IMR-90 (cell line): ENCODE measurements around the gene LAMA5. TPM values are rescaled to one million over a fixed set of nuclear protein-coding genes. Genes with fewer than 3 reads are reported as not detected.

Experiments
- ATAC-seq: fragments of 200-7000 bp; cut with Tn5 transposase; 2 replicates; pipeline ENCODE4 v1.9.1; 2020; ENCODE audit warnings: low read depth, mild to moderate bottlenecking, moderate library complexity
- Bru-seq: library from RNA; stranded (reverse); fragments of 400-500 nt; gene quantifications from one replicate; lab custom pipeline; 2021; lab: Mats Ljungman, UMichigan
- BruChase-seq, 2 experiments: library from RNA; stranded (reverse); fragments of 400-500 nt; gene quantifications; one replicate each; lab custom pipeline; 2021; lab: Mats Ljungman, UMichigan
- BruUV-seq: library from RNA; stranded (reverse); fragments of 400-500 nt; replicated peaks from 2 replicates; lab custom pipeline; 2021; lab: Mats Ljungman, UMichigan
- CTCF ChIA-PET: fragments of 300-600 bp; formaldehyde crosslinking; extraction: SDS; loops from one replicate; lab custom pipeline; 2021; ENCODE audit warnings: antibody characterized with exemption; lab: Yijun Ruan, JAX
- POLR2A ChIA-PET: fragments of 300-600 bp; sonication (Branson Sonifier 250); formaldehyde crosslinking; loops from one replicate; lab custom pipeline; 2022; ENCODE audit warnings: antibody characterized with exemption; ENCODE audit not compliant: unreplicated experiment; lab: Charles Lee
- DNase-seq: peaks from one replicate; pipeline ENCODE4 v3.0.0; 2013
- H2AFZ ChIP-seq: replicated peaks from 2 replicates; pipeline ENCODE3; 2013; ENCODE audit warnings: low read length, mild to moderate bottlenecking; ENCODE audit not compliant: poor library complexity
- H2AK5ac ChIP-seq: 2 replicates; pipeline ENCODE4 v1.6.1; 2013; ENCODE audit warnings: low read depth, low read length, inconsistent platforms
- H2AK9ac ChIP-seq: replicated peaks from 2 replicates; pipeline ENCODE3; 2013; ENCODE audit warnings: mild to moderate bottlenecking, low read depth, low read length, moderate library complexity; ENCODE audit not compliant: poor library complexity
- H2BK120ac ChIP-seq: 2 replicates; pipeline ENCODE4 v1.6.1; 2013; ENCODE audit warnings: low read depth, low read length, inconsistent platforms
- H2BK15ac ChIP-seq: 3 replicates; pipeline ENCODE4 v1.6.1; 2013; ENCODE audit warnings: low read depth, low read length, inconsistent platforms
- H2BK20ac ChIP-seq: 2 replicates; pipeline ENCODE4 v1.6.1; 2013; ENCODE audit warnings: low read depth, mild to moderate bottlenecking, inconsistent platforms, low read length, moderate library complexity
- H2BK5ac ChIP-seq: 2 replicates; pipeline ENCODE4 v1.6.1; 2013; ENCODE audit warnings: mild to moderate bottlenecking, low read depth, low read length, inconsistent platforms; ENCODE audit not compliant: poor library complexity, severe bottlenecking
- H3K14ac ChIP-seq: replicated peaks from 2 replicates; pipeline ENCODE4 v1.6.1; 2013; ENCODE audit warnings: low read depth, low read length, inconsistent platforms
- H3K18ac ChIP-seq: 2 replicates; pipeline ENCODE4 v1.6.1; 2013; ENCODE audit warnings: low read depth, low read length, control low read depth
- H3K23ac ChIP-seq: 2 replicates; pipeline ENCODE4 v1.6.1; 2013; ENCODE audit warnings: low read depth, low read length, inconsistent platforms
- H3K27ac ChIP-seq: 2 replicates; pipeline ENCODE4 v1.5.1; 2013; ENCODE audit warnings: mild to moderate bottlenecking, control low read depth, low read length; ENCODE audit not compliant: insufficient read depth
- H3K27me3 ChIP-seq: 2 replicates; pipeline ENCODE4 v1.6.1; 2013; ENCODE audit warnings: low read length; ENCODE audit not compliant: control insufficient read depth, insufficient read depth
- H3K36me3 ChIP-seq: 2 replicates; pipeline ENCODE4 v1.6.1; 2013; ENCODE audit warnings: low read length, mixed read lengths; ENCODE audit not compliant: control insufficient read depth, insufficient read depth
- H3K4ac ChIP-seq: 2 replicates; pipeline ENCODE4 v1.6.1; 2013; ENCODE audit warnings: low read depth, low read length, inconsistent platforms
- H3K4me1 ChIP-seq: 2 replicates; pipeline ENCODE4 v1.6.1; 2013; ENCODE audit warnings: low read length, mixed read lengths; ENCODE audit not compliant: control insufficient read depth, insufficient read depth
- H3K4me2 ChIP-seq: 2 replicates; pipeline ENCODE4 v1.6.1; 2013; ENCODE audit warnings: low read depth, mild to moderate bottlenecking, control low read depth, low read length, moderate library complexity
- H3K4me3 ChIP-seq: 2 replicates; pipeline ENCODE4 v1.5.1; 2013; ENCODE audit warnings: low read depth, mild to moderate bottlenecking, control low read depth, low read length, moderate library complexity; ENCODE audit not compliant: insufficient read depth
- H3K56ac ChIP-seq: 2 replicates; pipeline ENCODE4 v1.6.1; 2013; ENCODE audit warnings: low read length, inconsistent platforms; ENCODE audit not compliant: insufficient read depth; ENCODE audit errors: extremely low read depth
- H3K79me1 ChIP-seq, 2 experiments: 2 replicates each; pipeline ENCODE4 v1.6.1; 2013; ENCODE audit warnings: low read length in 2 of 2, inconsistent platforms in 1 of 2, low read depth in 1 of 2
- H3K9ac ChIP-seq: 2 replicates; pipeline ENCODE4 v1.6.1; 2013; ENCODE audit warnings: low read depth, low read length, control low read depth
- H3K9me1 ChIP-seq: 2 replicates; pipeline ENCODE4 v1.6.1; 2013; ENCODE audit warnings: low read length, inconsistent platforms; ENCODE audit not compliant: insufficient read depth
- H3K9me3 ChIP-seq: 2 replicates; pipeline ENCODE4 v1.6.1; 2013; ENCODE audit warnings: low read length; ENCODE audit not compliant: control insufficient read depth, insufficient read depth
- H4K20me1 ChIP-seq: 2 replicates; pipeline ENCODE4 v1.6.1; 2013; ENCODE audit warnings: low read length, inconsistent platforms; ENCODE audit not compliant: insufficient read depth
- H4K5ac ChIP-seq: 2 replicates; pipeline ENCODE4 v1.6.1; 2013; ENCODE audit warnings: mild to moderate bottlenecking, low read depth, low read length, control low read depth
- H4K8ac ChIP-seq, 2 experiments: 2 replicates each; pipeline ENCODE4 v1.6.1; 2013; ENCODE audit warnings: low read depth in 2 of 2, low read length in 2 of 2, control low read depth in 1 of 2, inconsistent platforms in 1 of 2
- H4K91ac ChIP-seq: 2 replicates; pipeline ENCODE4 v1.6.1; 2013; ENCODE audit warnings: low read depth, low read length, inconsistent platforms; ENCODE audit not compliant: insufficient read depth
- BHLHE40 ChIP-seq: fragments of 150-350 bp; IDR thresholded peaks from 2 replicates; pipeline ENCODE4 v1.6.1; 2016; ENCODE audit warnings: mild to moderate bottlenecking, low read depth, low read length
- FOS ChIP-seq: fragments of 150-350 bp; IDR thresholded peaks from 2 replicates; pipeline ENCODE4 v1.6.1; 2016; ENCODE audit warnings: low read depth, low read length
- MAFK ChIP-seq: IDR thresholded peaks from 2 replicates; pipeline ENCODE4 v1.6.1; 2012; ENCODE audit warnings: low read depth, low read length, improper control_type of control experiment
- MAZ ChIP-seq: IDR thresholded peaks from 2 replicates; pipeline ENCODE4 v1.6.1; 2012; ENCODE audit warnings: low read depth, mild to moderate bottlenecking, low read length, improper control_type of control experiment, moderate library complexity, borderline replicate concordance
- POLR2A ChIP-seq: IDR thresholded peaks from 2 replicates; pipeline ENCODE4 v1.6.1; 2012; ENCODE audit warnings: mild to moderate bottlenecking, low read depth, low read length
- RFX5 ChIP-seq: IDR thresholded peaks from 2 replicates; pipeline ENCODE4 v1.8.0; 2012; ENCODE audit warnings: low read depth, mild to moderate bottlenecking, low read length, moderate library complexity
- WGBS, 2 experiments: methylation state at CpG; one replicate each; pipeline versions ENCODE4 v1.1.5 to v1.1.7; 2013; ENCODE audit warnings: missing lambda C conversion rate in 2 of 2; ENCODE audit not compliant: insufficient read length in 1 of 2; ENCODE audit errors: extremely low coverage in 2 of 2; 5-methylcytosine and 5-hydroxymethylcytosine counted together
- dilution Hi-C: fragments of 300-500 bp; cut with HindIII; formaldehyde crosslinking; loops from one replicate; pipeline ENCODE4 v1.14.3; 2018; ENCODE audit warnings: low sequenced_read_pairs; ENCODE audit not compliant: unreplicated experiment
- in situ Hi-C: fragments of 300-500 bp; cut with MboI; formaldehyde crosslinking; loops from 3 replicates; pipeline ENCODE4 v1.14.3; 2019; ENCODE audit warnings: low sequenced_read_pairs, inconsistent platforms, mixed read lengths
- intact Hi-C: fragments of 100-400 bp; cut with micrococcal nuclease; formaldehyde crosslinking; loops from 2 replicates; pipeline ENCODE4 v1.10.0; 2022
- long read RNA-seq: library from polyadenylated mRNA; unstranded; transcript quantifications from one replicate; pipeline ENCODE4 v2.0.0, GENCODE V29; 2021; ENCODE audit not compliant: unreplicated experiment
- polyA plus RNA-seq, 3 experiments: library from polyadenylated mRNA; depleted of rRNA; stranded (reverse); fragments of >200 nt; gene quantifications; 2 replicates each; pipeline ENCODE4 v1.2.3, GENCODE V29; 2012; ENCODE audit warnings: low replicate concordance in 1 of 3
- total RNA-seq: library from RNA; depleted of rRNA; stranded (reverse); fragments of >200 nt; gene quantifications from 2 replicates; pipeline ENCODE4 v1.2.3, GENCODE V29; 2012; rRNA removed
- TF ChIP-seq, protein P1 (sequence below): fragments of 150-350 bp; IDR thresholded peaks from 2 replicates; pipeline ENCODE4 v1.6.1; 2016; ENCODE audit warnings: low read depth, mild to moderate bottlenecking, low read length, moderate library complexity, borderline replicate concordance

LAMA5 gene, protein sequence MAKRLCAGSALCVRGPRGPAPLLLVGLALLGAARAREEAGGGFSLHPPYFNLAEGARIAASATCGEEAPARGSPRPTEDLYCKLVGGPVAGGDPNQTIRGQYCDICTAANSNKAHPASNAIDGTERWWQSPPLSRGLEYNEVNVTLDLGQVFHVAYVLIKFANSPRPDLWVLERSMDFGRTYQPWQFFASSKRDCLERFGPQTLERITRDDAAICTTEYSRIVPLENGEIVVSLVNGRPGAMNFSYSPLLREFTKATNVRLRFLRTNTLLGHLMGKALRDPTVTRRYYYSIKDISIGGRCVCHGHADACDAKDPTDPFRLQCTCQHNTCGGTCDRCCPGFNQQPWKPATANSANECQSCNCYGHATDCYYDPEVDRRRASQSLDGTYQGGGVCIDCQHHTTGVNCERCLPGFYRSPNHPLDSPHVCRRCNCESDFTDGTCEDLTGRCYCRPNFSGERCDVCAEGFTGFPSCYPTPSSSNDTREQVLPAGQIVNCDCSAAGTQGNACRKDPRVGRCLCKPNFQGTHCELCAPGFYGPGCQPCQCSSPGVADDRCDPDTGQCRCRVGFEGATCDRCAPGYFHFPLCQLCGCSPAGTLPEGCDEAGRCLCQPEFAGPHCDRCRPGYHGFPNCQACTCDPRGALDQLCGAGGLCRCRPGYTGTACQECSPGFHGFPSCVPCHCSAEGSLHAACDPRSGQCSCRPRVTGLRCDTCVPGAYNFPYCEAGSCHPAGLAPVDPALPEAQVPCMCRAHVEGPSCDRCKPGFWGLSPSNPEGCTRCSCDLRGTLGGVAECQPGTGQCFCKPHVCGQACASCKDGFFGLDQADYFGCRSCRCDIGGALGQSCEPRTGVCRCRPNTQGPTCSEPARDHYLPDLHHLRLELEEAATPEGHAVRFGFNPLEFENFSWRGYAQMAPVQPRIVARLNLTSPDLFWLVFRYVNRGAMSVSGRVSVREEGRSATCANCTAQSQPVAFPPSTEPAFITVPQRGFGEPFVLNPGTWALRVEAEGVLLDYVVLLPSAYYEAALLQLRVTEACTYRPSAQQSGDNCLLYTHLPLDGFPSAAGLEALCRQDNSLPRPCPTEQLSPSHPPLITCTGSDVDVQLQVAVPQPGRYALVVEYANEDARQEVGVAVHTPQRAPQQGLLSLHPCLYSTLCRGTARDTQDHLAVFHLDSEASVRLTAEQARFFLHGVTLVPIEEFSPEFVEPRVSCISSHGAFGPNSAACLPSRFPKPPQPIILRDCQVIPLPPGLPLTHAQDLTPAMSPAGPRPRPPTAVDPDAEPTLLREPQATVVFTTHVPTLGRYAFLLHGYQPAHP (N-terminal part only)
- total RNA-seq (0.56 and 0.90 TPM in 2 replicates), polyA plus RNA-seq (2012; rRNA removed) (7.3 and 11.4 TPM in 2 replicates), Bru-seq, nascent RNA (percentile 46 among the genes with signal in this experiment), BruChase-seq, experiment 1, labeled RNA remaining after a 6-hour chase (percentile 65 among the genes with signal in this experiment), BruChase-seq, experiment 2, labeled RNA remaining after a 2-hour chase (percentile 65 among the genes with signal in this experiment)
- 15.0 and 17.8 TPM in 2 replicates for polyA plus RNA-seq (2012; cell fraction: cytosol; rRNA removed)
- 27.9 and 77.8 TPM in 2 replicates for polyA plus RNA-seq (2012; cell fraction: nucleus; rRNA removed; ENCODE audit: low replicate concordance)
- long read RNA-seq, partial matches to known transcripts, result 27 of 34 reads
- long read RNA-seq, other reads (novel, unspliced or antisense), result 7 of 34 reads

DNA sequence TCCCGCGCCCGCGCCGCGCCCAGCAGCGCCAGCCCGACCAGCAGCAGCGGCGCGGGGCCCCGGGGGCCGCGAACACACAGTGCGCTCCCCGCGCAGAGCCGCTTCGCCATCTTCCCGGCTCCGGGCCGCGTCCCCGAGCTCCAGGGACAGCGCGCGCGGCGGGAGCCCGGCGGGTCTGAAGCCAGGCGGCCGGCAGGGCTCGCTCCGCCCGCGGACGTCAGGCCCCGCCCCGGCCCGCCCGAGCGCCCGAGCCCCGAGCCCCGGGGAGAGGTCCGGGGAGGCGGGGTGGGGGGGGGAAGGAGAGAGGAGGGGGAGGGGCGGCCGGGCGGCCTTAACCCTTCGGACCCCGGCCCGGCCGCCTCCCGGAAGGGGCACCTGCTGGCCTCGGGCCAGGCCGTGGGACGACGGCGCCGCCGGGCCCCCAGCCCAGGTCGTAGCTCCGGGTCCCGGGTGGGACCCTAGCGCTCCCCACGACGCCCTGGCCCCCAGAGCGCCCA lies at the start of gene LAMA5:
LAMA5 (minus strand) TSS at position 177 of the 497 bp plus-strand sequence; CDS start at position 110, 67 bp downstream.
- H3K9me1 ChIP-seq, result peaks cover 8% of the 10 kb centered on the region; the same call in 1 of the 2 replicates
- no peak within 1 kb of the TSS for H3K4ac ChIP-seq
- H2AK9ac ChIP-seq, result peak within 1 kb of the TSS; percentile 89
- no peaks in the 10 kb centered on the region for H3K9me3 ChIP-seq
- in situ Hi-C loops (no loop called here), intact Hi-C loops (no loop called here), dilution Hi-C loops (no loop called here)
- H3K4me2 ChIP-seq, result peak within 1 kb of the TSS; percentile 69
- BruUV-seq, result no TSS peak
- DNase-seq, result no peak
- ATAC-seq, result peak; percentile 60
- no peaks in the 10 kb centered on the region for H3K79me1 ChIP-seq
- no peak within 1 kb of the TSS for H2AK5ac ChIP-seq
- no peak within 1 kb of the TSS for H2BK120ac ChIP-seq
- H3K9ac ChIP-seq, result 0 out of 2 replicates have a peak within 1 kb of the TSS, but pooled peaks have one; percentile 7
- no peak within 1 kb of the TSS for H4K91ac ChIP-seq
- H3K4me1 ChIP-seq, result peaks cover 33% of the 10 kb centered on the region
- no peak within 1 kb of the TSS for H3K56ac ChIP-seq
- TF ChIP-seq FOS (no peak), POLR2A (no peak), MAZ (0 out of 2 replicates have a peak, but pooled peaks have one; percentile 10), BHLHE40 (no peak), MAFK (no peak), RFX5 (no peak)
- TF ChIP-seq, protein P1, sequence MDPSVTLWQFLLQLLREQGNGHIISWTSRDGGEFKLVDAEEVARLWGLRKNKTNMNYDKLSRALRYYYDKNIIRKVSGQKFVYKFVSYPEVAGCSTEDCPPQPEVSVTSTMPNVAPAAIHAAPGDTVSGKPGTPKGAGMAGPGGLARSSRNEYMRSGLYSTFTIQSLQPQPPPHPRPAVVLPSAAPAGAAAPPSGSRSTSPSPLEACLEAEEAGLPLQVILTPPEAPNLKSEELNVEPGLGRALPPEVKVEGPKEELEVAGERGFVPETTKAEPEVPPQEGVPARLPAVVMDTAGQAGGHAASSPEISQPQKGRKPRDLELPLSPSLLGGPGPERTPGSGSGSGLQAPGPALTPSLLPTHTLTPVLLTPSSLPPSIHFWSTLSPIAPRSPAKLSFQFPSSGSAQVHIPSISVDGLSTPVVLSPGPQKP, result no peak
- no peak within 1 kb of the TSS for H3K27ac ChIP-seq
- no peak within 1 kb of the TSS for H2BK20ac ChIP-seq
- no peak within 1 kb of the TSS for H3K14ac ChIP-seq
- H2AFZ ChIP-seq, result peak within 1 kb of the TSS; percentile 89
- ChIA-PET POLR2A (no interaction called here), CTCF (interaction anchor here (2.2 kb wide), 1 partner anchor 65 kb away, joined by 8 read pairs; the partner anchor contains the start of gene ADRM1)
- no peak within 1 kb of the TSS for H2BK15ac ChIP-seq
- H4K5ac ChIP-seq, result no peak within 1 kb of the TSS; the same call in 1 of the 2 replicates
- H3K18ac ChIP-seq, result no peak within 1 kb of the TSS
- peaks cover 26% of the 10 kb centered on the region for H4K20me1 ChIP-seq
- WGBS, 2 experiments, result 0% methylated on average over 9 of the region's 70 CpGs; no CpG with 5 or more reads in 1 of the 2 experiments
- peaks cover 1% of the 10 kb centered on the region; the same call in 1 of the 2 replicates for H3K36me3 ChIP-seq
- peak within 1 kb of the TSS; percentile 69 for H3K4me3 ChIP-seq
- H3K23ac ChIP-seq, result no peak within 1 kb of the TSS
- no peak within 1 kb of the TSS for H4K8ac ChIP-seq
- H2BK5ac ChIP-seq, result no peak within 1 kb of the TSS
- H3K27me3 ChIP-seq, result no peaks in the 10 kb centered on the region
